ENCODE measurements around the gene WDR59.
"Not testable (repeated sequence)": the region's sequence is repeated elsewhere in the genome, so short reads cannot be mapped to it uniquely, and the experiment has no call there.

WDR59 gene

DNA sequence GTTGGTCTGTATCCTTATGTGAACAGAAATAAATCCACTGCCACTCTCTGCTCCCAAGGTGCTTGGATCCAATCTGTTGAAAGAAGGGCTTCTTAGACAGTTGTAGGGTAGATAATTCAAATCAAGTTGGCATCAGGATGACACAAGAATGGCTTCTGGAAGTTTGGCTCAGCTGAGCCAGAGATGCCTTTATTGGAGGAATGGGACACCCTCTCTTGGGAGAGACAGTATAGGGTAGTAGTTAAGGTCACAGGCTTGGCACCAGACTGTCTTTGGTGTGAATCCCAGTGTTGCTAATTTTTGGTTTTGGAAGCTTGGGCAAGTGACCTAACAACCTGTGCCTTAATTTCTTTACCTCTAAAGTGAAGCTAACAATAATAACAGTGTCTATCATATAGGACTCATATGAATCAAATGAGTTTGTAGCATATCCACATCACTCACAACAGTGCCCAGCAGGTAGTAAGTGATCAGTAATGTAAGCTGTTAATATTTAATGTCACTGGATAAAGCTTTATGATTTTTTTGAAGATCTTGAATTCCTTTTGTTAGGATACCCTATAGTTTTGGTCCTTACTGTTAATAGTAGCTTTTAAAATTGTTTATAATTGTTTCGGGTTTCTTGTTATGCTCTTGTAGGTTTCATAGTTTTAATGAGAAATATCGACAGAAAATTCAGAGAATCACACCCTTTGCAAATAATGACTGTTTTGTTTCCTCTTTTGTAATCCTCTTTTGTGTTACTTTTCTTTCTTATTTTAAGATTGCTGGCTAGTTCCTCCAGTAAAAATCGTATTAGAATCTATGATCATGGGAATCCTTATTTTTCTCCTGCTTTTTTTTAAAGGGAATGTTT is 33.0 kb upstream of the WDR59 start:
- Histone ChIP-seq H3K4me3 (no peak overlapping the region), H3K36me3 (ENCODE audit: insufficient read depth, low read length) (no peaks in the 10 kb centered on the region), H3K9me3 (ENCODE audit: low read depth, low read length) (no peaks in the 10 kb centered on the region), H3K27ac (no peak overlapping the region), H3K9ac (ENCODE audit: insufficient read length) (no peak overlapping the region)
- no peak for DNase-seq (ENCODE audit: low read depth, low spot score)
- no peak for TF ChIP-seq FOXP2 (optimal IDR thresholded peaks at IDR 0.05; ENCODE audit: control extremely low read depth, extremely low read length, insufficient read depth)
- no peak for TF ChIP-seq POLR2AphosphoS5 (IDR thresholded peaks at IDR 0.05; ENCODE audit: borderline replicate concordance, low read depth, low read length)
- no peak for TF ChIP-seq EZH2 (IDR thresholded peaks at IDR 0.05)

DNA sequence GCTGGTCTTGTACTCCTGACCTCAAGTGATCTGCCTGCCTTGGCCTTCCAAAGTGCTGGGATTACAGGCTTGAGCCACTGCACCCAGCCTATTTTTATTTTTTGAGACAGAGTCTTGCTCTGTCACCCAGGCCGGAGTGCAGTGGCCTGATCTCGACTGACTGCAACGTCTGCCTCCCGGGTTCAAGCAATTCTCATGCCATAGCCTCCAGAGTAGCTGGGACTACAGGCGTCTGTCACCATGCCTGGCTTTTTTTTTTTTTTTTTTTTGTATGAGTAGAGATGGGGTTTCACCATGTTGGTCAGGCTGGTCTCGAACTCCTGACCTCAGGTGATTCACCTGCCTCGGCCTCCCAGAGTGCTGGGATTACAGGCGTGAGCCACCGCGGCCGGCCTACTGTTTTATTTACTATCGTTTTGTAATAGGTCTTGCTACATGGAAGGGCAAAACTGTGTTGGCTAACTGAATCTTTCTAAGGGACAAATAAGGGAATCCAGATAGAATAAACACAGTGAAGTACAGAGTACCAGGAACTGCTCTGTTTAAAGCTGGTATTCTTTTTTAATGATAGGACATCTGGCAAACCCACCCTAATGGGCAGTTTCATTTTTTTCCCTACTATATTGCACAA is 31.6 kb upstream of the WDR59 start:
- not testable (repeated sequence) for H3K9ac ChIP-seq (ENCODE audit: insufficient read length); H3K27ac ChIP-seq; DNase-seq (ENCODE audit: low read depth, low spot score); H3K36me3 ChIP-seq (ENCODE audit: insufficient read depth, low read length); H3K9me3 ChIP-seq (ENCODE audit: low read depth, low read length); H3K4me3 ChIP-seq

DNA sequence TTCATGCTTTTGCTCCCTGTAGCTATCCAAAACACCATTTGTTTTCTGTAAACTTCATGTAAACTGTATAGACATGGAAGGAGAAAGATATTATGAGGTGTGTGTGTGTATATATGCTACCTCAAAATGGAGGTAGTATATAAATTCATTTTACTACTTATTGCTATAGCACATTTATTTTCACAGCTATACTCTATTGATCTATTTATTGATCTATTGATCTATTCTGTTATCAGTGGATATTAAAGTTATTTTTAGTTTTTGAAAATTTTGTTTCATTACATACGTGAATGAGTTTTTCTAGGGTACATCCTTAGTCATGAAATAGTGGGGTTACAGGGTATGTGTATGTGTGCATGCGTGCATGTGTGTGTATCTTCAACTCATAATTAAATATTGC is 29.4 kb upstream of the WDR59 start:
- H3K9ac ChIP-seq (ENCODE audit: insufficient read length), result no peak overlapping the region
- TF ChIP-seq POLR2AphosphoS5 (IDR thresholded peaks at IDR 0.05; ENCODE audit: borderline replicate concordance, low read depth, low read length) (no peak), FOXP2 (optimal IDR thresholded peaks at IDR 0.05; ENCODE audit: control extremely low read depth, extremely low read length, insufficient read depth) (no peak), EZH2 (IDR thresholded peaks at IDR 0.05) (no peak)
- DNase-seq (ENCODE audit: low read depth, low spot score), result no peak

DNA sequence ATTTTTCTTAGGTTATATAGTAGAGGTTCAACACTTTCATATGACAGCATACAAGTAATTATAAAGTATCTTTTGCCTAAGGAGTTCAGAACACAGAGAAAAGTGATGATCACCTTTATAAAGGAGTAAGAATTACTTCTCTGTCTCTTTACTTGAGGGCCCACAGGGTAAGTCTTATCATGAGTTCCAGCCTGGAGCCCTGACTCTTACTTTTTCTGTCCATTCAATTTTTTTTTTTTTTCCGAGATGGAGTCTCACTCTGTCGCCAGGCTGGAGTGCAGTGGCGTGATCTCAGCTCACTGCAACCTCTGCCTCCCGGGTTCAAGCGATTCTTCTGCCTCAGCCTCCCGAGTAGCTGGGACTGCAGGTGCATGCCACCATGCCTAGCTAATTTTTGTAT is 28.2 kb upstream of the WDR59 start:
- H3K9ac ChIP-seq (ENCODE audit: insufficient read length); DNase-seq (ENCODE audit: low read depth, low spot score); H3K36me3 ChIP-seq (ENCODE audit: insufficient read depth, low read length); H3K9me3 ChIP-seq (ENCODE audit: low read depth, low read length); H3K4me3 ChIP-seq: not testable (repeated sequence)
- H3K27ac ChIP-seq, result peak overlapping the region; percentile 83

More for the DNA sequence above, 29.4 kb upstream of the WDR59 start:
- Histone ChIP-seq H3K4me3 (no peak overlapping the region), H3K27ac (no peak overlapping the region), H3K9me3 (ENCODE audit: low read depth, low read length) (no peaks in the 10 kb centered on the region), H3K36me3 (ENCODE audit: insufficient read depth, low read length) (no peaks in the 10 kb centered on the region)

DNA sequence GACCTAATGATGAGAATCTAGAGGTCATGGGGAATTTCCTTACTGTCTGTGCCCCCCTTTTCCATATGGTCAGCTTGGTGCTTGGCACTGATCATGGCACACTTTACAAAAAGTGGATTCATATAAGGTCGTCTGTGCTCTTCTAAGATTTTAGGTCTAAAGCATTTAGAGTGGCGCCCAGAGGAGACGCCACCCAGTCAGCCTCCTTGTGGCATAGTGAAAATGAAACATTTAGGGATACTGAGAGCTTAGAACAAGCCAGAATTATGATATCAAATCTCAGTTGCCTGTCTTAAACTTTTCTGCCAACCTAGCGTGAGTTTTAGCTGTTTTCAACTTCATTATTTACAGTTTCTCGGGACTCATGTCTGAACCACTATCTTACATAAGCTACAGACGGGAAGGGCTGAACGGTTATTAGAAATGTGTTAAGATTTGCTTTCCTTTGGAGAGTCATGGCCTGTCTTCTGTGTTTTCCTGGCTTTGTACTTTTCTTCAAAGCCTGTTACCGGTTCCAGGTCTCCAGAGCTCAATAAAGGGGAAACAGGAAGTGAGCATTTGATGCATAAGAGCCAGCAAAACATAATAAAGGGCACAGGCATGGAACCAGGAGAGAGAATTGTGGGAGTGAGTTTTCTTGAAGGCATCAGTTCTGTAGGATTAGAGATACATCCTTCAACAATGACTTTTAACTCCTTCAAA is 27.6 kb upstream of the WDR59 start:
- Histone ChIP-seq H3K9ac (ENCODE audit: insufficient read length) (no peak overlapping the region), H3K9me3 (ENCODE audit: low read depth, low read length) (no peaks in the 10 kb centered on the region), H3K4me3 (peak overlapping the region; percentile 49), H3K36me3 (ENCODE audit: insufficient read depth, low read length) (no peaks in the 10 kb centered on the region), H3K27ac (peak overlapping the region; percentile 83)
- TF ChIP-seq POLR2AphosphoS5 (IDR thresholded peaks at IDR 0.05; ENCODE audit: borderline replicate concordance, low read depth, low read length), result no peak
- TF ChIP-seq FOXP2 (optimal IDR thresholded peaks at IDR 0.05; ENCODE audit: control extremely low read depth, extremely low read length, insufficient read depth), result no peak
- TF ChIP-seq EZH2 (IDR thresholded peaks at IDR 0.05), result no peak
- no peak for DNase-seq (ENCODE audit: low read depth, low spot score)

DNA sequence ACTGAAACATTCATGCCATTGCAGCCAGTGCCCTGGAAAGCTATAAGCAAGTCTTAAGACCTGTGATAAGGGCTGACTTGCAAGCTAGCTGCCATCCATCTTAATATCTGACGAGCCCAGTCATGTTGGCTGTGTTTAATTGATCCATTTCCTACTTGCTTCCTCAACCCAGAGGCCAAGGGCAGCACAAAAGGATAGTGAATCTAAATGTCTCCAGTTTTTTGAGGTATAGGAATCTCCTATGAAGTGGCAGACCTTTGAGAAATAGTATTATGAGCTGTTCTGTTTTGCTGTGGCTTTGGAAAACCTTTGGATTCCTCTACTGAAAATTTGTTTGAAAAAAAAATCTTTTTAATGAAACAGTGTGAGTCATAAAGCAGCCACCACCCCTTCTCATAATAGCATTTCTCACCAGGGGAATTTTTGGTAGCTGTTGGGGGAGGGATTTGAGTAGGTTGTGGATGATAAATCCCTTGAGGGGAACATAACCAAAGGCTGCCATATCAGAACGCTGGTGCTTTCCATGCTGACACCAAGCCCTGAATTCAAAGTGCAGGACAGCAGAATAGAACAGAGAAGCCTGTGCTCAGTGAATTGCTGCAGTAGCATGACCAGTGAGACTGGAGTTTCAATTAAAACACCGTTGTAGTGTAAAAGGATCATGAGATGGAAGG is 26.8 kb upstream of the WDR59 start:
- peak overlapping the region; percentile 83 for H3K27ac ChIP-seq
- H3K9ac ChIP-seq (ENCODE audit: insufficient read length), result no peak overlapping the region
- no peaks in the 10 kb centered on the region for H3K9me3 ChIP-seq (ENCODE audit: low read depth, low read length)
- H3K4me3 ChIP-seq, result peak overlapping the region; percentile 49
- no peaks in the 10 kb centered on the region for H3K36me3 ChIP-seq (ENCODE audit: insufficient read depth, low read length)
- DNase-seq (ENCODE audit: low read depth, low spot score), result no peak
- TF ChIP-seq EZH2 (IDR thresholded peaks at IDR 0.05), result no peak
- TF ChIP-seq FOXP2 (optimal IDR thresholded peaks at IDR 0.05; ENCODE audit: control extremely low read depth, extremely low read length, insufficient read depth), result no peak
- no peak for TF ChIP-seq POLR2AphosphoS5 (IDR thresholded peaks at IDR 0.05; ENCODE audit: borderline replicate concordance, low read depth, low read length)

DNA sequence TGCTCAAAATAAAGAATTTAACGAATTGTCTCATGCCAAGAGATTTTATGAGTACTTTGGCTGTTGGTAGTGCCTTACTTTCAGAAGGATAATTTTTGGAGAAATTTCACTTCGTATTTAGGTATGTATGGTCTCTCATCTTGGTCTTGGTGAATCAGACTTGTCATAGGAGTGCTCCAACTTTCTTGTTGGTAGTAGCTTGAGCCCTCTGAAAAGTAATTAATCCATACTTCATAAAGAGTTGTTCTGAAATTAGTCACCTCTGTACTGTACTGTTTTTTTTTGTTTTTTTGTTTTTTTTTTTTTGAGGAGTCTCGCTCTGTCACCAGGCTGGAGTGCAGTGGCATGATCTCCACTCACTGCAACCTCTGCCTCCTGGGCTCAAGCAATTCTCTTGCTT is 25.5 kb upstream of the WDR59 start:
- H3K9me3 ChIP-seq (ENCODE audit: low read depth, low read length), result no peaks in the 10 kb centered on the region
- DNase-seq (ENCODE audit: low read depth, low spot score), result no peak
- H3K9ac ChIP-seq (ENCODE audit: insufficient read length), result no peak overlapping the region
- H3K4me3 ChIP-seq, result no peak overlapping the region
- no peaks in the 10 kb centered on the region for H3K36me3 ChIP-seq (ENCODE audit: insufficient read depth, low read length)
- TF ChIP-seq FOXP2 (optimal IDR thresholded peaks at IDR 0.05; ENCODE audit: control extremely low read depth, extremely low read length, insufficient read depth) (no peak), EZH2 (IDR thresholded peaks at IDR 0.05) (no peak), POLR2AphosphoS5 (IDR thresholded peaks at IDR 0.05; ENCODE audit: borderline replicate concordance, low read depth, low read length) (no peak)
- H3K27ac ChIP-seq, result no peak overlapping the region

DNA sequence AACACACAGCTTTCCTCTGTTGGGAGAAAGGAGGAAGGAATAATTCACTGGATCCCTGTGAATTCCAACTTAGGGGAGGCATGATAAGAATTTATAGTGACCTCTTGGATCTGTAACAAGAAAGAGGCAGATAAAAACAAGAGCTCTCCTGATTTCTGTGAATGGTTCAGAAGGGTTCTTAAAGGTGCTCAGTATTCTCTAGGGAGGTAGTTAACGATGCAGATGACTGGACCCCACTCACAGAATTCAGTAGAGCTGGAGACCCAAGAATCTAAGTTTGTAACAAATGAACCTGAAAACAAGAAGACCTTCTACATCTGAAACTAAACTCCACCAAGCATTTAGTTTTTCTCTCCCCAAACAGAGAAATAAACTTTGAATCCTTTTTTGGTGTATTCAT is 22.5 kb upstream of the WDR59 start:
- Histone ChIP-seq H3K9me3 (ENCODE audit: low read depth, low read length) (no peaks in the 10 kb centered on the region), H3K4me3 (no peak overlapping the region), H3K27ac (no peak overlapping the region), H3K36me3 (ENCODE audit: insufficient read depth, low read length) (no peaks in the 10 kb centered on the region), H3K9ac (ENCODE audit: insufficient read length) (no peak overlapping the region)
- no peak for TF ChIP-seq POLR2AphosphoS5 (IDR thresholded peaks at IDR 0.05; ENCODE audit: borderline replicate concordance, low read depth, low read length)
- no peak for TF ChIP-seq EZH2 (IDR thresholded peaks at IDR 0.05)
- TF ChIP-seq FOXP2 (optimal IDR thresholded peaks at IDR 0.05; ENCODE audit: control extremely low read depth, extremely low read length, insufficient read depth), result no peak
- no peak for DNase-seq (ENCODE audit: low read depth, low spot score)

Data from SK-N-MC (cell line).